K562 (cell line): ENCODE measurements around the gene CREBL2. TPM values are rescaled to one million over a fixed set of nuclear protein-coding genes. Genes with fewer than 3 reads are reported as not detected.

Experiments
- ATAC-seq: fragments of 200-7000 bp; cut with Tn5 transposase; 3 replicates; pipeline ENCODE4 v1.9.1; 2020; ENCODE audit warnings: moderate library complexity
- BruUV-seq: library from RNA; stranded (reverse); fragments of 400-500 nt; replicated peaks from 2 replicates; lab custom pipeline; 2021; lab: Mats Ljungman, UMichigan
- CTCF ChIA-PET: fragments of 300-600 bp; formaldehyde crosslinking; extraction: SDS; loops from one replicate; lab custom pipeline; 2021; ENCODE audit warnings: low intra/inter-chr PET ratio; lab: Yijun Ruan, JAX
- POLR2A ChIA-PET: fragments of 300-600, 350-650 bp; sonication (Branson Sonifier 250); formaldehyde crosslinking; extraction: SDS; loops from one replicate; lab custom pipeline; 2021; ENCODE audit warnings: antibody characterized with exemption, inconsistent platforms; lab: Yijun Ruan, JAX
- DNase-seq, 4 experiments: peaks; one replicate each; pipeline versions ENCODE4 v3.0.0 to v3.0.0-alpha.2; 2011 to 2018; ENCODE audit warnings: low spot score in 3 of 4, mixed read lengths in 3 of 4; ENCODE audit errors: extremely low read depth in 1 of 4
- FAIRE-seq: peaks from 2 replicates; lab custom pipeline; 2011; peaks lifted over from hg19 to GRCh38; lab: Jason Lieb, UNC
- H2AFZ ChIP-seq: 2 replicates; pipeline ENCODE4 v1.6.0; 2011; ENCODE audit warnings: low read depth, low read length, control low read depth, inconsistent platforms
- H3K27ac ChIP-seq: fragments of 200-600 bp; 3 replicates; pipeline ENCODE4 v1.8.0; 2011; ENCODE audit warnings: low read depth, mild to moderate bottlenecking, control low read depth, inconsistent platforms, low read length, moderate library complexity, mixed read lengths; ENCODE audit errors: extremely low read depth
- H3K27me3 ChIP-seq, 2 experiments: fragments of 300-600 bp in 1 of 2; 2 replicates in 1 of 2; 3 replicates in 1 of 2; pipeline versions ENCODE4 v1.6.0 to v1.8.0; 2011; ENCODE audit warnings: inconsistent platforms in 2 of 2, low read length in 2 of 2, mild to moderate bottlenecking in 1 of 2, mixed read lengths in 1 of 2, moderate library complexity in 1 of 2; ENCODE audit not compliant: control insufficient read depth in 2 of 2, insufficient read depth in 2 of 2
- H3K36me3 ChIP-seq: fragments of 300-600 bp; 3 replicates; pipeline ENCODE4 v1.8.0; 2011; ENCODE audit warnings: mild to moderate bottlenecking, low read length, inconsistent platforms; ENCODE audit not compliant: control insufficient read depth, insufficient read depth
- H3K4me1 ChIP-seq, 2 experiments: fragments of 200-600 bp in 1 of 2; replicated peaks in 1 of 2; 2 replicates in 1 of 2; 3 replicates in 1 of 2; pipeline versions ENCODE4 v1.5.1 to v1.8.0; 2011; ENCODE audit warnings: inconsistent platforms in 2 of 2, low read length in 2 of 2, mild to moderate bottlenecking in 1 of 2, mixed read lengths in 1 of 2, moderate library complexity in 1 of 2; ENCODE audit not compliant: control insufficient read depth in 2 of 2, insufficient read depth in 2 of 2
- H3K4me2 ChIP-seq: 2 replicates; pipeline ENCODE4 v1.6.1; 2011; ENCODE audit warnings: low read length, control low read depth, inconsistent platforms, mixed read lengths; ENCODE audit not compliant: insufficient read depth
- H3K4me3 ChIP-seq: fragments of 200-600 bp; sonication (generic), shearing (Covaris generic); 2 replicates; pipeline ENCODE4 v1.5.1; 2016; ENCODE audit warnings: control low read depth, inconsistent platforms
- H3K79me2 ChIP-seq: fragments of 200-600 bp; 3 replicates; pipeline ENCODE4 v1.8.0; 2011; ENCODE audit warnings: low read length, inconsistent platforms; ENCODE audit not compliant: control insufficient read depth, insufficient read depth
- H3K9ac ChIP-seq, 2 experiments: 2 replicates each; pipeline versions ENCODE4 v1.6.0 to v1.6.1; 2011; ENCODE audit warnings: low read depth in 2 of 2, low read length in 2 of 2, control low read depth in 1 of 2, inconsistent platforms in 1 of 2, mild to moderate bottlenecking in 1 of 2, mixed read lengths in 1 of 2; ENCODE audit not compliant: insufficient read depth in 1 of 2
- H3K9me1 ChIP-seq: one replicate; pipeline ENCODE4 v1.6.0; 2011; ENCODE audit warnings: inconsistent platforms, mild to moderate bottlenecking, low read length, moderate library complexity; ENCODE audit not compliant: control insufficient read depth, insufficient read depth
- H3K9me3 ChIP-seq: replicated peaks from 2 replicates; pipeline ENCODE4 v1.5.1; 2011; ENCODE audit warnings: low read depth, low read length, inconsistent platforms; ENCODE audit not compliant: control insufficient read depth, insufficient read depth
- H4K20me1 ChIP-seq: replicated peaks from 2 replicates; pipeline ENCODE4 v1.6.1; 2011; ENCODE audit warnings: low read length, inconsistent platforms, mixed read lengths; ENCODE audit not compliant: control insufficient read depth, insufficient read depth
- CXXC5 ChIP-seq: fragments of 250-450 bp; sonication (Bioruptor Pico); IDR thresholded peaks from 2 replicates; pipeline ENCODE4 v1.8.0; 2022; ENCODE audit warnings: inconsistent platforms, mild to moderate bottlenecking, moderate library complexity
- NFRKB ChIP-seq: fragments of 450-650 bp; IDR thresholded peaks from 2 replicates; pipeline ENCODE4 v1.6.1; 2016; ENCODE audit warnings: low read depth
- POLR2H ChIP-seq: IDR thresholded peaks from 2 replicates; pipeline ENCODE4 v1.6.1; 2016; ENCODE audit warnings: missing genetic modification characterization, low read depth, mild to moderate bottlenecking, control low read depth, missing compliant biosample characterization, moderate library complexity
- TCFL5 ChIP-seq: fragments of 250-450 bp; sonication (Bioruptor Pico); conservative IDR thresholded peaks from 2 replicates; pipeline ENCODE4 v1.6.1; 2021; ENCODE audit warnings: mild to moderate bottlenecking, moderate library complexity, matching md5 sums
- ZNF408 ChIP-seq: fragments of 250-450 bp; sonication (Bioruptor Pico); IDR thresholded peaks from 2 replicates; pipeline ENCODE4 v1.4.0; 2020; ENCODE audit warnings: low read depth, mild to moderate bottlenecking, moderate library complexity
- WGBS: fragments of 100-300 bp; shearing (Covaris generic); methylation state at CpG from one replicate; pipeline ENCODE4 v1.1.6; 2016; ENCODE audit warnings: low coverage, mixed read lengths; ENCODE audit not compliant: insufficient coverage; ENCODE audit errors: missing lambda C conversion rate; 5-methylcytosine and 5-hydroxymethylcytosine counted together
- in situ Hi-C: fragments of 300-500 bp; cut with MboI; formaldehyde crosslinking; loops from 4 replicates; pipeline ENCODE4 v1.15.0; 2018; ENCODE audit warnings: inconsistent platforms, mixed read lengths
- intact Hi-C: fragments of 100-400 bp; cut with micrococcal nuclease; formaldehyde crosslinking; loops from 2 replicates; pipeline ENCODE4 v1.14.2; 2022
- polyA plus RNA-seq, 8 experiments: library from polyadenylated mRNA; depleted of rRNA in 4 of 8; stranded (reverse) in 5 of 8; unstranded in 3 of 8; fragments of >200 nt; fragmentation: Nextera tagmentation in 2 of 8; fragmentation: Illumina TruSeq in 1 of 8; extraction: Ambion mirVana in 2 of 8; extraction: Trizol in 1 of 8; gene quantifications; 2 replicates each; pipeline versions ENCODE4 v1.2.1 to v1.2.3, GENCODE V29; 2011 to 2014; ENCODE audit warnings: inconsistent platforms in 1 of 8, missing spikeins in 1 of 8
- total RNA-seq, 7 experiments: library from RNA; depleted of rRNA in 6 of 7; stranded (reverse); fragments of >200 nt in 6 of 7; fragmentation: Illumina TruSeq in 2 of 7; extraction: Trizol in 2 of 7; gene quantifications; 2 replicates each; pipeline versions ENCODE4 v1.2.1 to v1.2.3, GENCODE V29; 2011 to 2021; ENCODE audit warnings: low replicate concordance in 1 of 7
- TF ChIP-seq, protein P1 (sequence below): fragments of 200-800 bp; sonication (Bioruptor generic); IDR thresholded peaks from 2 replicates; pipeline ENCODE4 v1.6.1; 2017; ENCODE audit warnings: missing genetic modification characterization, missing compliant biosample characterization

The CREBL2 gene
- total and polyA plus RNA-seq, 9 of the 15 experiments (the other 6 are each of a cell fraction or from before 2014, with no cell fraction given) = 1.7 to 7.3 (median 5.2) TPM

DNA sequence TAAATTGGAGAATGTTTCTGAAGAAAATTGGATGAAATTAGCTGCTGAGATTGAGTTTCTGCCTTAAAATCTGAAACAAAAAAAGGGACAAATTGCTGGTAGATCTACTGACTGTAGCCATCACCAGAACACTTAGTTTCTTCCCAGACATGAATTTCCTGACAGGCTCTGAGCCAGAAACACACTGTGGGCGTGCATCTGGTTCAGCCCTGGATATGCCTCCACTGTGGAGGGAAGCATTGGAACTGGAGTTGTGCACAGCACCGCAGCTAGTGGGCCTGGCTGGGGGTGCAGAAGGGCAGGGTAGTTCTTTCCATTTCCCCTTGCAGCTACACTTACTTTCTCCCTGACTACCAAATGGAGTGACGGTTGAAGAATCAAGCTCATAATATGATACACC lies 31.2 kb downstream of the CREBL2 start:
- Histone ChIP-seq H4K20me1 (no peaks in the 10 kb centered on the region), H3K4me2 (no peak overlapping the region), H3K4me1 (no peaks in the 10 kb centered on the region), H3K9me1 (no peaks in the 10 kb centered on the region), H2AFZ (no peak overlapping the region), H3K27me3 (no peaks in the 10 kb centered on the region), H3K4me3 (no peak overlapping the region), H3K9me3 (0 out of 2 replicates have a peak, but pooled peaks cover 3% of the 10 kb centered on the region), H3K27ac (no peak overlapping the region), H3K79me2 (no peaks in the 10 kb centered on the region), H3K9ac (no peak overlapping the region), H3K36me3 (peaks cover 6% of the 10 kb centered on the region; the same call in 1 of the 3 replicates)
- no TSS peak for BruUV-seq
- intact Hi-C loops = no loop called here
- DNase-seq = no peak
- POLR2A ChIA-PET = interaction anchor here (0.6 kb wide), 1 partner anchor 11 kb away, joined by 3 read pairs; no protein-coding TSS in a partner anchor
- ATAC-seq = no peak
- 76% methylated on average over 2 of the region's 3 CpGs for WGBS
- FAIRE-seq = no peak
- CTCF ChIA-PET = no interaction called here
- in situ Hi-C loops = no loop called here
- TF ChIP-seq POLR2H = no peak
- no peak for TF ChIP-seq ZNF408
- TF ChIP-seq CXXC5 (CRISPR knock-in tag) = no peak
- TF ChIP-seq, protein P1, sequence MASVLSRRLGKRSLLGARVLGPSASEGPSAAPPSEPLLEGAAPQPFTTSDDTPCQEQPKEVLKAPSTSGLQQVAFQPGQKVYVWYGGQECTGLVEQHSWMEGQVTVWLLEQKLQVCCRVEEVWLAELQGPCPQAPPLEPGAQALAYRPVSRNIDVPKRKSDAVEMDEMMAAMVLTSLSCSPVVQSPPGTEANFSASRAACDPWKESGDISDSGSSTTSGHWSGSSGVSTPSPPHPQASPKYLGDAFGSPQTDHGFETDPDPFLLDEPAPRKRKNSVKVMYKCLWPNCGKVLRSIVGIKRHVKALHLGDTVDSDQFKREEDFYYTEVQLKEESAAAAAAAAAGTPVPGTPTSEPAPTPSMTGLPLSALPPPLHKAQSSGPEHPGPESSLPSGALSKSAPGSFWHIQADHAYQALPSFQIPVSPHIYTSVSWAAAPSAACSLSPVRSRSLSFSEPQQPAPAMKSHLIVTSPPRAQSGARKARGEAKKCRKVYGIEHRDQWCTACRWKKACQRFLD (CRISPR knock-in tag) = no peak
- TF ChIP-seq TCFL5 (CRISPR knock-in tag) = no peak
- TF ChIP-seq NFRKB = no peak
